D721Med (cell line): ENCODE measurements around the gene CCDC187.

ENCODE experiments used
- DNase-seq: peaks from one replicate; pipeline ENCODE4 v3.0.0; 2011; ENCODE audit warnings: low spot score; ENCODE audit not compliant: insufficient read length
- FAIRE-seq: peaks from 2 replicates; lab custom pipeline; 2011; peaks lifted over from hg19 to GRCh38; lab: Jason Lieb, UNC
- TF ChIP-seq, protein P1 (sequence below): IDR thresholded peaks from 2 replicates; pipeline ENCODE4 v1.5.1; 2012; ENCODE audit warnings: mild to moderate bottlenecking, control low read depth; ENCODE audit not compliant: insufficient read depth; ENCODE audit errors: missing control alignments

CCDC187 gene

DNA sequence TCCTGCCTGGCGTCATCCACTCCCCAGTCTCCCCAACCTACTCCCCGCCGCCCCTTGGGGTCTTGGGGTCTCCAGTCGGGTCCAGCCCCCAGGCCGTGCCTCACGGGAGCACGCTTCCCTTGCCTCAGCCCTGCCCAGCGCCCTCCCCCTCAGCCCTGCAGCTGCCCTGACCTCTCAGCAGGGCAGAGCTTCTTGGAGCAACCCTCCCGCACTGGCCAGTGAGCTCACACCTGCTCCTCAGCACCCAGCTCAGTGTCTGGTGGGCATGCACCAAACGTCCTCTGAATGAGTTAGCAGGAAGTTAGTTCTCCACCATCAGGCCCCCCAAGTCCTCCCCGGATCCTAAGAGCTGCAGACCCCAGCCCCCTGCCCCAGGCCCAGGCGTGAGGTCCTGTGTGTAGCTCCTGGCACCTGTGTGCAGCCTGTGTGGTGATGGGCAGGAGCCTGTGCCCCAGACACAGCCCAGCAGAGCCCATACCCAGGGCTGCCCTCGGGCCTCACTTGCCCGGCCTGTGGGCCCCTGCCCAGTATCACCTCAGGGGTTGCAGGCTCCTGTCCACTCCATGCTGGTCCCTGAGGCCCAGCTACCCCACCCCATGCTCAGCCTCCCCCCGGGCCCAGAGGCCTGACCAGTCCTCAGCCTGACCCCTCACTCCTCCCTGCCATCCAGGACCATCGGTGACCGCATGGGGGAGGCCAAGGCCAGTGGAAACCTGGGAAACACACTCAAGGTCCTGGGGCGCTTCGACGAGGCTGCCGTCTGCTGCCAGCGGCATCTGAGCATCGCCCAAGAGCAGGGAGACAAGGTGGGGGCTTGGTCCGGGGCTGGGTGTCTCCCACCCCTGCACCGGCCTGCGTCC is 31.6 kb upstream of the CCDC187 start:
- TF ChIP-seq, protein P1, sequence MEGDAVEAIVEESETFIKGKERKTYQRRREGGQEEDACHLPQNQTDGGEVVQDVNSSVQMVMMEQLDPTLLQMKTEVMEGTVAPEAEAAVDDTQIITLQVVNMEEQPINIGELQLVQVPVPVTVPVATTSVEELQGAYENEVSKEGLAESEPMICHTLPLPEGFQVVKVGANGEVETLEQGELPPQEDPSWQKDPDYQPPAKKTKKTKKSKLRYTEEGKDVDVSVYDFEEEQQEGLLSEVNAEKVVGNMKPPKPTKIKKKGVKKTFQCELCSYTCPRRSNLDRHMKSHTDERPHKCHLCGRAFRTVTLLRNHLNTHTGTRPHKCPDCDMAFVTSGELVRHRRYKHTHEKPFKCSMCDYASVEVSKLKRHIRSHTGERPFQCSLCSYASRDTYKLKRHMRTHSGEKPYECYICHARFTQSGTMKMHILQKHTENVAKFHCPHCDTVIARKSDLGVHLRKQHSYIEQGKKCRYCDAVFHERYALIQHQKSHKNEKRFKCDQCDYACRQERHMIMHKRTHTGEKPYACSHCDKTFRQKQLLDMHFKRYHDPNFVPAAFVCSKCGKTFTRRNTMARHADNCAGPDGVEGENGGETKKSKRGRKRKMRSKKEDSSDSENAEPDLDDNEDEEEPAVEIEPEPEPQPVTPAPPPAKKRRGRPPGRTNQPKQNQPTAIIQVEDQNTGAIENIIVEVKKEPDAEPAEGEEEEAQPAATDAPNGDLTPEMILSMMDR, result no peak
- FAIRE-seq, result no peak
- DNase-seq, result no peak

DNA sequence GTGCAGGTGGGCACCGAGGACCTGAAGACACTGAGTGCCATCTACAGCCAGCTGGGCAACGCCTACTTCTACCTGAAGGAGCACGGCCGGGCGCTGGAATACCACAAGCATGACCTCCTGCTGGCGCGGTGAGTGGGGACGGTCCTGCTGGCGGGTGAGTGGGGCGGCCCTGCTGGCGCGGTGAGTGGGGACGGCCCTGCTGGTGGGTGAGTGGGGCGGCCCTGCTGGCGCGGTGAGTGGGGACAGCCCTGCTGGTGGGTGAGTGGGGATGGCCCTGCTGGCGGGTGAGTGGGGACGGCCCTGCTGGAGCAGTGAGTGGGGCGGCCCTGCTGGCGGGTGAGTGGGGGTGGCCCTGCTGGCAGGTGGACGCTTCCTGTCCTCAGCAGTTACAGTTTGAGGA is 30.6 kb upstream of the CCDC187 start:
- TF ChIP-seq, protein P1, result no peak
- FAIRE-seq (no peak), DNase-seq (no peak)

DNA sequence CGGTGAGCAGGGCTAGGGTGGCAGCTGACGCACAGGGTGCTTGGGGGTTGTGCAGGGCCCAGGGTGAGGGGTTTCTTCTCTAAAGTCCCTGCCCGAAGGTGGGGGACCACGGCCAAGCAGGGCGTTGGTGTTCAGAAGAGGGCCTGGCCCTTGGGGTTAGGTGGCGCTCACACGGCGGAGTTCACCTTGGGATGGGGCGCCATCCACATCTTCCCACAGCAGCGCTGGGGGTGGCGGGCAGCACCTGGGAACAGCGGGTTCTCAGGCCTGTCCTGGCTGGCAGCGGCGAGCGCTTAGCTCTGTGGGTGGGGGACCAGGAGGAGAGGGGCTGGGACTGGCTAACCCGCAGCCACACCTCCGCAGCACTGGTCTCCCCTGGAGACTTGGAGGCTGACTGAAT is 29.6 kb upstream of the CCDC187 start:
- FAIRE-seq, result no peak
- TF ChIP-seq, protein P1, result no peak
- DNase-seq, result no peak

DNA sequence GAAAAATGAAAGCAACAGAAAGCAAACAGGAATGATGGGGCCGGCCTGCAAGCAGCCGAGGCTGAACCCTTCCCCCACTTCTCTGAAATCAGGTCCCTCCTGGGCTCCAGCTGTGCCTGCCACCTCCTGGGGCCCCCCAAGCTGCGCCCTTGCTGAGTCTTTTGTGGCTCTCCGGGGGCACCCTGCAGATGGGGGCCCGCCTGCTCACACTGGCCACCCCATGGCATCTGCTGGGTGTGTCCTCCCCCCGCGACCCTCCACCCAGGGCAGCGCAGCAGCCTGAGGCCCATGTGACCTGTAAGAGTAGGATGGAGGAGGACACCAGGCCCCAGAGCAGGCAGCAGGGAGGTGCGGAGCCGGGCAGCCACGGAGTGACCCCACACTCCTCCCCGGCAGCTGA is 29.2 kb upstream of the CCDC187 start:
- DNase-seq (no peak), FAIRE-seq (no peak)
- TF ChIP-seq, protein P1, result no peak

DNA sequence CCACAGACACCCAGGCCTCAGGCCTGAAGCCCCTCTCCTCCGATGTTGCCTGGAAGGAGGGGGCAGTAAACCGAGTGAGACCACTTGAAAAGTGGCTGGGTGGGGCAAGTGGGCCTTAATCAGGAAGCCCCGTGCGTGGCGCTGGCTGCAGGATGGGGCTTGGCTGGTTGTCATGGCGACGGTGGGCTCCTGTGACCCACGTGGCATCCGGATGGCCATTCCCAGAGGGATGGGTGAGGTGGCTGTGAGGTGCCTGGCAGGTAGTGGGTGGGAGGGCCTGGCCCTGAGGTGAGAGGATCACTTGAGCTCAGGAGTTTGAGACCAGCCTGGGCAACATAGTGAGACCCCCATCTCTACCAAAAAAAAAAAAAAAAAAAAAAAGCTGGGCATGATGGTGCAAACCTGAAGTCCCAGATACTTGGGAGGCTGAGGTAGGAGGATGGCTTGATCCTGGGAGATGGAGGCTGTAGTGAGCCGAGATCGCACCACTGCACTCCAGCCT is 28.6 kb upstream of the CCDC187 start:
- no peak for FAIRE-seq
- TF ChIP-seq, protein P1, result no peak
- no peak for DNase-seq

DNA sequence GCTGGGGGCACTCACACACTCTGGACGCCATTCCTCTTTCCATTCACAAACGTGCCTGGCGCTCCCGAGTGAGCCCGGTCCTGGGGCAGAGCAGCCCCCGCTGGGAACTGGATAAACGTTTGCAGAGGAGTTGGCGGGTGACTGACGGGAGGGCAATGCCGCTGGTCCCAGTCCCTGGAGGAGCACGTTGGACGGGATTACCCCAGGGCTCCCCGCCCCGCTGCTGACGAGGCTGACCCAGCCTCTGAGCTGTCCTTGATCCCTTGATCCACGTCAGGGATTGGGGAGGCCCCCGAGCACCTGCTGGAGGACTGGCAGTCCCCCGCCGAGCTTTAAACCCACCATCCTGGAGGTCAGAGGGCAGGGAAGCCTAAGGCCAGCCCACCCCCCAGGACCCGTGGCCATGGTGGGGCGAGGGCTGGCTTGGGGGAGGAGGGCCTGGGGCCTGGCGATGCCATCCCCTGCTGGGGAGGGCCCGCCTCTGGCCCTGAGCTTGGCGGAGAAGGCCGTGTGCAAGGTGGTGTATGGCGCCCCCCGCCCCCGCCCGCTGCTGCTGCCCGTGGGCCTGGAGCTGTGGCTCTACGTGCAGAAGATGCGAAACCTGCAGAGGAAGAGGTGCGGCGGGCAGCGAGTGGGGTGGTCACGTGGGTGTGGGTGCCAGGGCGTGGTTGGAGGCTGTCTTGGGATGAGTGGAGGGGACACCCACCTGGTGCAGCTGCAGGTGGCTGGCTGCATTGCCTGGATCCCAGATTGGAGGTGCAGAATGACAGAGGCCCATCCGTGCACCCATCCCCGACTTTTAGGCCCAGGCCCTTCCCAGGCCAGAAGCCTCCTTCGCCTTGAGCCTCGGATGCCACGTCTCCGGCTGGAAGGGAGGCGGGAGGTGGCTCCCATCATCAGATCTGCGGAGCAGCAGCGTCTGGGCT is 27.9 kb upstream of the CCDC187 start:
- TF ChIP-seq, protein P1, result no peak
- DNase-seq, result peak; percentile 98
- no peak for FAIRE-seq
